Nephron progenitor cell (in vitro differentiated cells): Measurements from ENCODE around the gene CERS4.

Experiments
- DNase-seq: peaks from one replicate; pipeline ENCODE4 v3.0.0; 2021
- H3K27ac Mint-ChIP-seq: 2 replicates; pipeline ENCODE4 v1.8.0; 2021; ENCODE audit warnings: mild to moderate bottlenecking, moderate library complexity, mixed read lengths
- H3K27me3 Mint-ChIP-seq: 2 replicates; pipeline ENCODE4 v1.8.0; 2021; ENCODE audit warnings: mild to moderate bottlenecking, low read depth, mixed read lengths; ENCODE audit not compliant: poor library complexity
- H3K36me3 Mint-ChIP-seq: 2 replicates; pipeline ENCODE4 v1.8.0; 2021; ENCODE audit warnings: low read depth, mixed read lengths
- H3K4me1 Mint-ChIP-seq: 2 replicates; pipeline ENCODE4 v1.8.0; 2021; ENCODE audit warnings: mixed read lengths
- H3K4me3 Mint-ChIP-seq: 2 replicates; pipeline ENCODE4 v1.8.0; 2021; ENCODE audit warnings: mild to moderate bottlenecking, moderate library complexity, mixed read lengths
- H3K9me3 Mint-ChIP-seq: 2 replicates; pipeline ENCODE4 v1.8.0; 2021; ENCODE audit warnings: mild to moderate bottlenecking, moderate library complexity, mixed read lengths
- TF ChIP-seq, protein P1 (sequence below): fragments of 200-600 bp; sonication (generic); IDR thresholded peaks from 2 replicates; pipeline ENCODE4 v1.5.0; 2021; ENCODE audit warnings: antibody characterized with exemption

Gene CERS4

GRCh38 chr19:8224394-8225145, 15.4 kb downstream of the CERS4 start:
- Mint-ChIP-seq H3K27me3 (peaks cover 3% of the 10 kb centered on the region), H3K4me1 (peaks cover 12% of the 10 kb centered on the region), H3K4me3 (no peak overlapping the region), H3K9me3 (no peaks in the 10 kb centered on the region), H3K36me3 (peaks cover 25% of the 10 kb centered on the region), H3K27ac (peak overlapping the region; percentile 91)
- TF ChIP-seq, protein P1, sequence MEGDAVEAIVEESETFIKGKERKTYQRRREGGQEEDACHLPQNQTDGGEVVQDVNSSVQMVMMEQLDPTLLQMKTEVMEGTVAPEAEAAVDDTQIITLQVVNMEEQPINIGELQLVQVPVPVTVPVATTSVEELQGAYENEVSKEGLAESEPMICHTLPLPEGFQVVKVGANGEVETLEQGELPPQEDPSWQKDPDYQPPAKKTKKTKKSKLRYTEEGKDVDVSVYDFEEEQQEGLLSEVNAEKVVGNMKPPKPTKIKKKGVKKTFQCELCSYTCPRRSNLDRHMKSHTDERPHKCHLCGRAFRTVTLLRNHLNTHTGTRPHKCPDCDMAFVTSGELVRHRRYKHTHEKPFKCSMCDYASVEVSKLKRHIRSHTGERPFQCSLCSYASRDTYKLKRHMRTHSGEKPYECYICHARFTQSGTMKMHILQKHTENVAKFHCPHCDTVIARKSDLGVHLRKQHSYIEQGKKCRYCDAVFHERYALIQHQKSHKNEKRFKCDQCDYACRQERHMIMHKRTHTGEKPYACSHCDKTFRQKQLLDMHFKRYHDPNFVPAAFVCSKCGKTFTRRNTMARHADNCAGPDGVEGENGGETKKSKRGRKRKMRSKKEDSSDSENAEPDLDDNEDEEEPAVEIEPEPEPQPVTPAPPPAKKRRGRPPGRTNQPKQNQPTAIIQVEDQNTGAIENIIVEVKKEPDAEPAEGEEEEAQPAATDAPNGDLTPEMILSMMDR, result no peak
- no peak for DNase-seq

DNA sequence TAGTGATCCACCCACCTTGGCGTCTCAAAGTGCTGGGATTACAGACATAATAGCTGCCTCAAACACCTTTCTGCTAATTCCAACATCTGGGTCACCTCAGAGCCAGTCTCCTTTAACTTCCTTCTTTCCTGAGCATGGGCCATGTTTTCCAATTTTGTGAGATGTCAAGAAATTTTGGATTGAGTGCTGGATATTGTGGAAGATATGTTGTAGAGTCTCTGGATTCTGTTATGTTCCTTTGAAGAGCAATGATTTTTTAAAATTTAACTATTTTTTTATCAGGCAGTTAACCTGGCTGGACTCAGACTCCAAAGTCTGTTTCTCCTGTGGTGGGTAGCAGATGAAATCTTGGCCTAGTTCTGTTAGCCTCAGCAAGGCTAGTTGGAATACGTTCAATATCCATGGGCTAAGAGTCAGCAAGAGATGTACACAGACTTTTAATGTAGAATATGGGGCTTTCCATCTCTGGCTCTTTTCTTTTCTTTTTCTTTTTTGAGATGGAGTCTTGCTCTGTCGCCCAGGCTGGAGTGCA, 22.0 kb downstream of the CERS4 start:
- H3K27ac Mint-ChIP-seq, result no peak overlapping the region
- TF ChIP-seq, protein P1, result no peak

GRCh38 chr19:8233370-8233769, 24.2 kb downstream of the CERS4 start:
- Mint-ChIP-seq H3K4me1 (peaks cover 7% of the 10 kb centered on the region), H3K9me3 (peaks cover 24% of the 10 kb centered on the region), H3K27me3 (peaks cover 7% of the 10 kb centered on the region), H3K4me3 (no peak overlapping the region), H3K36me3 (peaks cover 34% of the 10 kb centered on the region), H3K27ac (no peak overlapping the region)
- TF ChIP-seq, protein P1, result no peak
- DNase-seq, result no peak

More for the DNA sequence above, 22.0 kb downstream of the CERS4 start:
- Mint-ChIP-seq H3K4me1 (no peaks in the 10 kb centered on the region), H3K27me3 (peaks cover 7% of the 10 kb centered on the region), H3K36me3 (peaks cover 33% of the 10 kb centered on the region), H3K4me3 (no peak overlapping the region), H3K9me3 (peaks cover 22% of the 10 kb centered on the region)
- no peak for DNase-seq

DNA sequence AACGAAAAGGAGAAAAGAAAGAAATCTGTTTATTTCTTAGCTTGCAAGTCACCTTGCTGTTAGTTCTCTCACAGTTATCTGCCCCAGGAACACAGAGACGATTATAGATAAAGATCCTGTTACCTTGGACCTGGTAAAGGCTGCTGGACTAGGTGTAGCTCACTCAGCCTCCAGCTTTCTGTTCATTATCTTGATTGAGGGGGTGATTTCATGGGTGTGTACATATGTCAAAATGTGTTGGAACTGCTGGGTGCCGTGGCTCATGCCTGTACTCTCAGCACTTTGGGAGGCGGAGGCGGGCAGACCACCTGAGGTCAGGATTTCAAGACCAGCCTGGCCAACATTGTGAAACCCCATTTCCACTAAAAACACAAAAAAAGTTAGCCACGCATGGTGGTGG, 27.9 kb downstream of the CERS4 start:
- H3K27me3 Mint-ChIP-seq, result peaks cover 5% of the 10 kb centered on the region
- H3K36me3 Mint-ChIP-seq, result peaks cover 35% of the 10 kb centered on the region
- no peak overlapping the region for H3K4me3 Mint-ChIP-seq
- TF ChIP-seq, protein P1, result no peak
- peaks cover 28% of the 10 kb centered on the region for H3K4me1 Mint-ChIP-seq
- H3K9me3 Mint-ChIP-seq, result peaks cover 19% of the 10 kb centered on the region
- no peak overlapping the region for H3K27ac Mint-ChIP-seq
- DNase-seq, result no peak

DNA sequence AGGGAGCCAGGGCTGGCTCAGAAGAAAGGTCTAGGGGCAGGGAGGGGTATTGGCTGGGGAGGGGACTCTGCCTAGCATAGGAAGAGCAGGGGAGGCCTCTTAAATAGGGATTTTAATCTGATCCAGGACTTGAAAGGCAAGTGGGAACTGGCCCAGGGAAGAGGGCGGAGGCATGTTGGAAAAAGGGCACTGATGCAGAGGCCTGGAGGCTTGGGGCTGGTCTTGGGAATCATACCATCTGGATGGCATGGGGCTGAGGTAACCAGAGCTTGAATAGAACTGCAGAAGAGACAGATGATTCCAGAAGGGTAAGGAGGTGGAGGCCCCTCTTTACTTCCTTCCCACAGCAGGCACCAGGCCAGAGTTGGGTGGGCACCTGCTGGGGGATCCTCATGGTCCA, 29.1 kb downstream of the CERS4 start:
- Mint-ChIP-seq H3K36me3 (peaks cover 42% of the 10 kb centered on the region), H3K27ac (peak overlapping the region; percentile 72), H3K4me3 (no peak overlapping the region), H3K9me3 (peaks cover 27% of the 10 kb centered on the region), H3K4me1 (peaks cover 28% of the 10 kb centered on the region), H3K27me3 (peaks cover 3% of the 10 kb centered on the region)
- TF ChIP-seq, protein P1, result no peak
- DNase-seq, result no peak
